K562 (cell line): ENCODE results near the gene LAMA2. TPM values are rescaled to one million over a fixed set of nuclear protein-coding genes. Genes with fewer than 3 reads are reported as not detected.

Experiments
- ATAC-seq: fragments of 200-7000 bp; cut with Tn5 transposase; 3 replicates; pipeline ENCODE4 v1.9.1; 2020; ENCODE audit warnings: moderate library complexity
- BruUV-seq: library from RNA; stranded (reverse); fragments of 400-500 nt; replicated peaks from 2 replicates; lab custom pipeline; 2021; lab: Mats Ljungman, UMichigan
- CTCF ChIA-PET: fragments of 300-600 bp; formaldehyde crosslinking; extraction: SDS; loops from one replicate; lab custom pipeline; 2021; ENCODE audit warnings: low intra/inter-chr PET ratio; lab: Yijun Ruan, JAX
- POLR2A ChIA-PET: fragments of 300-600, 350-650 bp; sonication (Branson Sonifier 250); formaldehyde crosslinking; extraction: SDS; loops from one replicate; lab custom pipeline; 2021; ENCODE audit warnings: antibody characterized with exemption, inconsistent platforms; lab: Yijun Ruan, JAX
- DNase-seq, 4 experiments: peaks; one replicate each; pipeline versions ENCODE4 v3.0.0 to v3.0.0-alpha.2; 2011 to 2018; ENCODE audit warnings: low spot score in 3 of 4, mixed read lengths in 3 of 4; ENCODE audit errors: extremely low read depth in 1 of 4
- FAIRE-seq: peaks from 2 replicates; lab custom pipeline; 2011; peaks lifted over from hg19 to GRCh38; lab: Jason Lieb, UNC
- H2AFZ ChIP-seq: 2 replicates; pipeline ENCODE4 v1.6.0; 2011; ENCODE audit warnings: low read depth, low read length, control low read depth, inconsistent platforms
- H3K27ac ChIP-seq: fragments of 200-600 bp; 3 replicates; pipeline ENCODE4 v1.8.0; 2011; ENCODE audit warnings: low read depth, mild to moderate bottlenecking, control low read depth, inconsistent platforms, low read length, moderate library complexity, mixed read lengths; ENCODE audit errors: extremely low read depth
- H3K27me3 ChIP-seq, 2 experiments: fragments of 300-600 bp in 1 of 2; 2 replicates in 1 of 2; 3 replicates in 1 of 2; pipeline versions ENCODE4 v1.6.0 to v1.8.0; 2011; ENCODE audit warnings: inconsistent platforms in 2 of 2, low read length in 2 of 2, mild to moderate bottlenecking in 1 of 2, mixed read lengths in 1 of 2, moderate library complexity in 1 of 2; ENCODE audit not compliant: control insufficient read depth in 2 of 2, insufficient read depth in 2 of 2
- H3K36me3 ChIP-seq: fragments of 300-600 bp; 3 replicates; pipeline ENCODE4 v1.8.0; 2011; ENCODE audit warnings: mild to moderate bottlenecking, low read length, inconsistent platforms; ENCODE audit not compliant: control insufficient read depth, insufficient read depth
- H3K4me1 ChIP-seq, 2 experiments: fragments of 200-600 bp in 1 of 2; replicated peaks in 1 of 2; 2 replicates in 1 of 2; 3 replicates in 1 of 2; pipeline versions ENCODE4 v1.5.1 to v1.8.0; 2011; ENCODE audit warnings: inconsistent platforms in 2 of 2, low read length in 2 of 2, mild to moderate bottlenecking in 1 of 2, mixed read lengths in 1 of 2, moderate library complexity in 1 of 2; ENCODE audit not compliant: control insufficient read depth in 2 of 2, insufficient read depth in 2 of 2
- H3K4me2 ChIP-seq: 2 replicates; pipeline ENCODE4 v1.6.1; 2011; ENCODE audit warnings: low read length, control low read depth, inconsistent platforms, mixed read lengths; ENCODE audit not compliant: insufficient read depth
- H3K4me3 ChIP-seq: fragments of 200-600 bp; sonication (generic), shearing (Covaris generic); 2 replicates; pipeline ENCODE4 v1.5.1; 2016; ENCODE audit warnings: control low read depth, inconsistent platforms
- H3K79me2 ChIP-seq: fragments of 200-600 bp; 3 replicates; pipeline ENCODE4 v1.8.0; 2011; ENCODE audit warnings: low read length, inconsistent platforms; ENCODE audit not compliant: control insufficient read depth, insufficient read depth
- H3K9ac ChIP-seq, 2 experiments: 2 replicates each; pipeline versions ENCODE4 v1.6.0 to v1.6.1; 2011; ENCODE audit warnings: low read depth in 2 of 2, low read length in 2 of 2, control low read depth in 1 of 2, inconsistent platforms in 1 of 2, mild to moderate bottlenecking in 1 of 2, mixed read lengths in 1 of 2; ENCODE audit not compliant: insufficient read depth in 1 of 2
- H3K9me1 ChIP-seq: one replicate; pipeline ENCODE4 v1.6.0; 2011; ENCODE audit warnings: inconsistent platforms, mild to moderate bottlenecking, low read length, moderate library complexity; ENCODE audit not compliant: control insufficient read depth, insufficient read depth
- H3K9me3 ChIP-seq: replicated peaks from 2 replicates; pipeline ENCODE4 v1.5.1; 2011; ENCODE audit warnings: low read depth, low read length, inconsistent platforms; ENCODE audit not compliant: control insufficient read depth, insufficient read depth
- H4K20me1 ChIP-seq: replicated peaks from 2 replicates; pipeline ENCODE4 v1.6.1; 2011; ENCODE audit warnings: low read length, inconsistent platforms, mixed read lengths; ENCODE audit not compliant: control insufficient read depth, insufficient read depth
- ATF4 ChIP-seq: fragments of 450-650 bp; formaldehyde crosslinking; IDR thresholded peaks from 2 replicates; pipeline ENCODE4 v1.4.0; 2022; ENCODE audit warnings: mild to moderate bottlenecking, moderate library complexity
- BDP1 ChIP-seq: IDR thresholded peaks from 3 replicates; pipeline ENCODE4 v1.6.1; 2011; ENCODE audit not compliant: insufficient read length, insufficient read depth
- CEBPB ChIP-seq: fragments of 450-650 bp; IDR thresholded peaks from 2 replicates; pipeline ENCODE4 v1.6.1; 2016; ENCODE audit warnings: missing genetic modification characterization, missing compliant biosample characterization
- CREB5 ChIP-seq: fragments of 250-450 bp; sonication (Bioruptor Pico); IDR thresholded peaks from 2 replicates; pipeline ENCODE4 v1.5.0; 2020; ENCODE audit warnings: mild to moderate bottlenecking
- CSDE1 ChIP-seq, 2 experiments: fragments of 450-650 bp; IDR thresholded peaks; 2 replicates each; pipeline ENCODE4 v1.6.1; 2016; ENCODE audit warnings: mild to moderate bottlenecking in 1 of 2
- DIDO1 ChIP-seq: fragments of 450-650 bp; IDR thresholded peaks from 2 replicates; pipeline ENCODE4 v1.6.1; 2016; ENCODE audit warnings: low read depth, missing biosample characterization, missing genetic modification characterization
- FOS ChIP-seq: IDR thresholded peaks from 3 replicates; pipeline ENCODE4 v1.6.1; 2011; ENCODE audit not compliant: insufficient read length; ENCODE audit errors: extremely low read depth
- ZFPM2 ChIP-seq: fragments of 250-450 bp; sonication (Bioruptor Pico); IDR thresholded peaks from 2 replicates; pipeline ENCODE4 v1.5.1; 2022; ENCODE audit warnings: mild to moderate bottlenecking
- ZNF217 ChIP-seq: sonication (generic); formaldehyde crosslinking; IDR thresholded peaks from 2 replicates; pipeline ENCODE4 v1.8.0; 2022; ENCODE audit warnings: mild to moderate bottlenecking, missing genetic modification reagents
- ZNF586 ChIP-seq: fragments of 450-650 bp; formaldehyde crosslinking; conservative IDR thresholded peaks from 2 replicates; pipeline ENCODE4 v1.4.0; 2020; ENCODE audit warnings: mild to moderate bottlenecking, moderate library complexity
- WGBS: fragments of 100-300 bp; shearing (Covaris generic); methylation state at CpG from one replicate; pipeline ENCODE4 v1.1.6; 2016; ENCODE audit warnings: low coverage, mixed read lengths; ENCODE audit not compliant: insufficient coverage; ENCODE audit errors: missing lambda C conversion rate; 5-methylcytosine and 5-hydroxymethylcytosine counted together
- in situ Hi-C: fragments of 300-500 bp; cut with MboI; formaldehyde crosslinking; loops from 4 replicates; pipeline ENCODE4 v1.15.0; 2018; ENCODE audit warnings: inconsistent platforms, mixed read lengths
- intact Hi-C: fragments of 100-400 bp; cut with micrococcal nuclease; formaldehyde crosslinking; loops from 2 replicates; pipeline ENCODE4 v1.14.2; 2022
- polyA plus RNA-seq, 8 experiments: library from polyadenylated mRNA; depleted of rRNA in 4 of 8; stranded (reverse) in 5 of 8; unstranded in 3 of 8; fragments of >200 nt; fragmentation: Nextera tagmentation in 2 of 8; fragmentation: Illumina TruSeq in 1 of 8; extraction: Ambion mirVana in 2 of 8; extraction: Trizol in 1 of 8; gene quantifications; 2 replicates each; pipeline versions ENCODE4 v1.2.1 to v1.2.3, GENCODE V29; 2011 to 2014; ENCODE audit warnings: inconsistent platforms in 1 of 8, missing spikeins in 1 of 8
- total RNA-seq, 7 experiments: library from RNA; depleted of rRNA in 6 of 7; stranded (reverse); fragments of >200 nt in 6 of 7; fragmentation: Illumina TruSeq in 2 of 7; extraction: Trizol in 2 of 7; gene quantifications; 2 replicates each; pipeline versions ENCODE4 v1.2.1 to v1.2.3, GENCODE V29; 2011 to 2021; ENCODE audit warnings: low replicate concordance in 1 of 7
- TF ChIP-seq, protein P1 (sequence below): fragments of 200-800 bp; sonication (Bioruptor generic); IDR thresholded peaks from 2 replicates; pipeline ENCODE4 v1.6.1; 2016; ENCODE audit warnings: missing genetic modification characterization, missing compliant biosample characterization
- TF ChIP-seq, protein P2 (sequence below): fragments of 450-650 bp; formaldehyde crosslinking; conservative IDR thresholded peaks from 2 replicates; pipeline ENCODE4 v1.4.0; 2022; ENCODE audit warnings: mild to moderate bottlenecking, missing genetic modification characterization

Gene LAMA2
- total and polyA plus RNA-seq, 9 of the 15 experiments (the other 6 are each of a cell fraction or from before 2014, with no cell fraction given), result 0.04 to 1.5 (median 0.36) TPM

DNA sequence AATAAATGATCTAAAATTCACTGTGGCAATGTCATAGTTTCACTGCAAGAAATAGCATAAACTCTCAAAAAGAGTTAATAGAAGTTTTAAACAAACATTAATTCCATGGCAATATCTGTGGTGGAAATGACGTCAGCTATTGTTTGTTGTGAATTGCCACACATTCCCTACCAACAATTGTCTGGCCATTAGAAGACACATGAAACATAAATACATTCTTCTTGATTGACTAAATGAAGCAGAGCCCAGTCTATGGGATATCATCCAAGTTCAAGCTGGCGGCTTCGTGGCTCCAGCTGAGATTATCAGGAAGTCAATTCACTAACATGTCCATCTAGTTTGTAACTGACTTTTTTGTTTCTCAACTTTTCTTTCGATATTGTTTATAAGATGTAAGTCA is 458.0 kb downstream of the LAMA2 start (continued):
- TF ChIP-seq ATF4 (no peak), CSDE1 (IDR thresholded peaks at IDR 0.05) (no peak)
- TF ChIP-seq, protein P1, sequence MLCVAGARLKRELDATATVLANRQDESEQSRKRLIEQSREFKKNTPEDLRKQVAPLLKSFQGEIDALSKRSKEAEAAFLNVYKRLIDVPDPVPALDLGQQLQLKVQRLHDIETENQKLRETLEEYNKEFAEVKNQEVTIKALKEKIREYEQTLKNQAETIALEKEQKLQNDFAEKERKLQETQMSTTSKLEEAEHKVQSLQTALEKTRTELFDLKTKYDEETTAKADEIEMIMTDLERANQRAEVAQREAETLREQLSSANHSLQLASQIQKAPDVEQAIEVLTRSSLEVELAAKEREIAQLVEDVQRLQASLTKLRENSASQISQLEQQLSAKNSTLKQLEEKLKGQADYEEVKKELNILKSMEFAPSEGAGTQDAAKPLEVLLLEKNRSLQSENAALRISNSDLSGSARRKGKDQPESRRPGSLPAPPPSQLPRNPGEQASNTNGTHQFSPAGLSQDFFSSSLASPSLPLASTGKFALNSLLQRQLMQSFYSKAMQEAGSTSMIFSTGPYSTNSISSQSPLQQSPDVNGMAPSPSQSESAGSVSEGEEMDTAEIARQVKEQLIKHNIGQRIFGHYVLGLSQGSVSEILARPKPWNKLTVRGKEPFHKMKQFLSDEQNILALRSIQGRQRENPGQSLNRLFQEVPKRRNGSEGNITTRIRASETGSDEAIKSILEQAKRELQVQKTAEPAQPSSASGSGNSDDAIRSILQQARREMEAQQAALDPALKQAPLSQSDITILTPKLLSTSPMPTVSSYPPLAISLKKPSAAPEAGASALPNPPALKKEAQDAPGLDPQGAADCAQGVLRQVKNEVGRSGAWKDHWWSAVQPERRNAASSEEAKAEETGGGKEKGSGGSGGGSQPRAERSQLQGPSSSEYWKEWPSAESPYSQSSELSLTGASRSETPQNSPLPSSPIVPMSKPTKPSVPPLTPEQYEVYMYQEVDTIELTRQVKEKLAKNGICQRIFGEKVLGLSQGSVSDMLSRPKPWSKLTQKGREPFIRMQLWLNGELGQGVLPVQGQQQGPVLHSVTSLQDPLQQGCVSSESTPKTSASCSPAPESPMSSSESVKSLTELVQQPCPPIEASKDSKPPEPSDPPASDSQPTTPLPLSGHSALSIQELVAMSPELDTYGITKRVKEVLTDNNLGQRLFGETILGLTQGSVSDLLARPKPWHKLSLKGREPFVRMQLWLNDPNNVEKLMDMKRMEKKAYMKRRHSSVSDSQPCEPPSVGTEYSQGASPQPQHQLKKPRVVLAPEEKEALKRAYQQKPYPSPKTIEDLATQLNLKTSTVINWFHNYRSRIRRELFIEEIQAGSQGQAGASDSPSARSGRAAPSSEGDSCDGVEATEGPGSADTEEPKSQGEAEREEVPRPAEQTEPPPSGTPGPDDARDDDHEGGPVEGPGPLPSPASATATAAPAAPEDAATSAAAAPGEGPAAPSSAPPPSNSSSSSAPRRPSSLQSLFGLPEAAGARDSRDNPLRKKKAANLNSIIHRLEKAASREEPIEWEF, result no peak

GRCh38 chr6:129342243-129342642 is 459.3 kb downstream of the LAMA2 start:
- Histone ChIP-seq H2AFZ (no peak overlapping the region), H3K9ac (no peak overlapping the region), H3K4me1 (no peaks in the 10 kb centered on the region), H3K36me3 (no peaks in the 10 kb centered on the region), H3K4me3 (no peak overlapping the region), H3K27me3 (no peaks in the 10 kb centered on the region), H3K4me2 (no peak overlapping the region), H4K20me1 (no peaks in the 10 kb centered on the region), H3K9me1 (no peaks in the 10 kb centered on the region), H3K79me2 (no peaks in the 10 kb centered on the region), H3K9me3 (no peaks in the 10 kb centered on the region), H3K27ac (no peak overlapping the region)
- in situ Hi-C loops (no loop called here), intact Hi-C loops (no loop called here)
- BruUV-seq, result no TSS peak
- ChIA-PET CTCF (no interaction called here), POLR2A (no interaction called here)
- DNase-seq (no peak), ATAC-seq (no peak), FAIRE-seq (no peak)
- WGBS, result 2% methylated on average over 2 of the region's 2 CpGs
- TF ChIP-seq ZNF586 (CRISPR knock-in tag) (no peak), DIDO1 (tag) (no peak), CEBPB (no peak), ZFPM2 (CRISPR knock-in tag) (no peak), BDP1 (no peak), ZNF217 (CRISPR knock-in tag) (no peak), CREB5 (no peak), FOS (no peak)
- TF ChIP-seq, protein P2, sequence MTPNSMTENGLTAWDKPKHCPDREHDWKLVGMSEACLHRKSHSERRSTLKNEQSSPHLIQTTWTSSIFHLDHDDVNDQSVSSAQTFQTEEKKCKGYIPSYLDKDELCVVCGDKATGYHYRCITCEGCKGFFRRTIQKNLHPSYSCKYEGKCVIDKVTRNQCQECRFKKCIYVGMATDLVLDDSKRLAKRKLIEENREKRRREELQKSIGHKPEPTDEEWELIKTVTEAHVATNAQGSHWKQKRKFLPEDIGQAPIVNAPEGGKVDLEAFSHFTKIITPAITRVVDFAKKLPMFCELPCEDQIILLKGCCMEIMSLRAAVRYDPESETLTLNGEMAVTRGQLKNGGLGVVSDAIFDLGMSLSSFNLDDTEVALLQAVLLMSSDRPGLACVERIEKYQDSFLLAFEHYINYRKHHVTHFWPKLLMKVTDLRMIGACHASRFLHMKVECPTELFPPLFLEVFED, result no peak
